Vagina (tissue), 2 donors: ENCODE results near the gene MAP3K14. TPM values are rescaled to one million over a fixed set of nuclear protein-coding genes. Genes with fewer than 3 reads are reported as not detected.

ENCODE experiments used
- DNase-seq, 2 donors: peaks; one replicate each; pipeline ENCODE4 v3.0.0-alpha.2; 2017; ENCODE audit errors: extremely low spot score in 2 of 2
- H3K27ac ChIP-seq: fragments of 200-600 bp; sonication (generic); one replicate; pipeline ENCODE4 v1.5.1; 2019
- H3K27me3 ChIP-seq: fragments of 200-600 bp; sonication (generic); one replicate; pipeline ENCODE4 v1.5.1; 2019
- H3K36me3 ChIP-seq, 2 donors: fragments of 200-600 bp; sonication (generic); one replicate each; pipeline ENCODE4 v1.5.1; 2017 to 2019
- H3K4me1 ChIP-seq: fragments of 200-600 bp; sonication (generic); one replicate; pipeline ENCODE4 v1.5.1; 2019
- H3K4me3 ChIP-seq, 2 donors: fragments of 200-600 bp; sonication (generic); 1 replicate in 1 of 2; 2 replicates in 1 of 2; pipeline ENCODE4 v1.5.1; 2016 to 2019
- H3K9me3 ChIP-seq: fragments of 200-600 bp; sonication (generic); one replicate; pipeline ENCODE4 v1.5.1; 2019
- CTCF ChIP-seq, 3 experiments: fragments of 450-650 bp in 2 of 3; fragments of 200-600 bp in 1 of 3; sonication (generic) in 1 of 3; IDR thresholded peaks; one replicate each; pipeline ENCODE4 v1.5.1; 2017 to 2019; ENCODE audit warnings: antibody characterized with exemption in 3 of 3, mild to moderate bottlenecking in 2 of 3, moderate library complexity in 2 of 3
- POLR2A ChIP-seq, 2 donors: fragments of 450-650 bp; IDR thresholded peaks; one replicate each; pipeline ENCODE4 v1.6.1; 2017; ENCODE audit warnings: antibody characterized with exemption in 2 of 2, mild to moderate bottlenecking in 2 of 2, moderate library complexity in 2 of 2
- POLR2AphosphoS5 ChIP-seq, 2 donors: sonication (generic); formaldehyde crosslinking; IDR thresholded peaks; one replicate each; pipeline ENCODE4 v1.9.0; 2017; ENCODE audit warnings: antibody characterized with exemption in 2 of 2, mild to moderate bottlenecking in 2 of 2, low read depth in 1 of 2; ENCODE audit not compliant: insufficient read depth in 1 of 2
- intact Hi-C: fragments of 100-400 bp; cut with DNase I; formaldehyde crosslinking; loops from one replicate; pipeline ENCODE4 v1.15.1; 2023
- total RNA-seq: library from RNA; depleted of rRNA; stranded (reverse); fragments of >200 nt; gene quantifications from one replicate; pipeline ENCODE4 v1.2.3, GENCODE V29; 2016

Gene MAP3K14
- total RNA-seq, 1 donor from 2014 or later = 9.8 TPM

- no peak for DNase-seq
- TF ChIP-seq POLR2AphosphoS5 (IDR thresholded peaks at IDR 0.05; ENCODE audit: insufficient read depth in 1 of 2, low read depth in 1 of 2) (no peak), POLR2A (IDR thresholded peaks at IDR 0.05) (no peak), CTCF (IDR thresholded peaks at IDR 0.05) (no peak)
- H3K36me3 ChIP-seq = no peaks in the 10 kb centered on the region
- intact Hi-C loops = loop anchor here (10.0 kb wide), 1 partner anchor 169 kb away; the partner anchor contains the start of gene HEXIM1
- H3K27ac ChIP-seq = peak overlapping the region; percentile 95
- H3K4me3 ChIP-seq = peak overlapping the region in 1 of 2 donors; percentile 60
- H3K4me1 ChIP-seq = peaks cover 83% of the 10 kb centered on the region
- no peaks in the 10 kb centered on the region for H3K9me3 ChIP-seq
- no peaks in the 10 kb centered on the region for H3K27me3 ChIP-seq
Observed at GRCh38 chr17:45313996-45314740, 2.7 kb downstream of the MAP3K14 start.

- no peaks in the 10 kb centered on the region for H3K9me3 ChIP-seq
- TF ChIP-seq POLR2A (IDR thresholded peaks at IDR 0.05) = no peak
- H3K4me3 ChIP-seq = no peak overlapping the region
- peak overlapping the region; percentile 95 for H3K27ac ChIP-seq
- H3K4me1 ChIP-seq = peaks cover 83% of the 10 kb centered on the region
- H3K27me3 ChIP-seq = no peaks in the 10 kb centered on the region
- H3K36me3 ChIP-seq = no peaks in the 10 kb centered on the region
- no peak for DNase-seq
- intact Hi-C loops = loop anchor here (10.0 kb wide), 1 partner anchor 169 kb away; the partner anchor contains the start of gene HEXIM1
Observed at GRCh38 chr17:45313421-45313771, 3.4 kb downstream of the MAP3K14 start.

- Histone ChIP-seq H3K4me1 (peaks cover 83% of the 10 kb centered on the region), H3K4me3 (peak overlapping the region; percentile 16 to 31)
- intact Hi-C loops = loop anchor here (10.0 kb wide), 1 partner anchor 168 kb away; the partner anchor contains the start of gene HEXIM1
Observed at GRCh38 chr17:45312477-45313420, 4.1 kb downstream of the MAP3K14 start.

GRCh38 chr17:45311760-45312476 lies 4.9 kb downstream of the MAP3K14 start:
- H3K27ac ChIP-seq = peak overlapping the region; percentile 95
- H3K9me3 ChIP-seq = no peaks in the 10 kb centered on the region
- TF ChIP-seq CTCF (IDR thresholded peaks at IDR 0.05) (no peak), POLR2AphosphoS5 (IDR thresholded peaks at IDR 0.05; ENCODE audit: insufficient read depth in 1 of 2, low read depth in 1 of 2) (peak; percentile 29 to 54), POLR2A (IDR thresholded peaks at IDR 0.05) (no peak)
- H3K36me3 ChIP-seq = no peaks in the 10 kb centered on the region
- H3K4me1 ChIP-seq = peaks cover 87% of the 10 kb centered on the region
- no peaks in the 10 kb centered on the region for H3K27me3 ChIP-seq
- intact Hi-C loops = loop anchor here (10.0 kb wide), 1 partner anchor 167 kb away; the partner anchor contains the start of gene HEXIM1
- H3K4me3 ChIP-seq = peak overlapping the region; percentile 16 to 31
- DNase-seq = no peak

More at GRCh38 chr17:45312477-45313420, 4.1 kb downstream of the MAP3K14 start:
- Histone ChIP-seq H3K36me3 (no peaks in the 10 kb centered on the region), H3K27me3 (no peaks in the 10 kb centered on the region), H3K27ac (peak overlapping the region; percentile 95), H3K9me3 (no peaks in the 10 kb centered on the region)
- DNase-seq = no peak
- TF ChIP-seq POLR2AphosphoS5 (IDR thresholded peaks at IDR 0.05; ENCODE audit: insufficient read depth in 1 of 2, low read depth in 1 of 2) (no peak), POLR2A (IDR thresholded peaks at IDR 0.05) (no peak), CTCF (IDR thresholded peaks at IDR 0.05) (no peak)

- TF ChIP-seq POLR2A (IDR thresholded peaks at IDR 0.05) = no peak
- no peak for TF ChIP-seq CTCF (IDR thresholded peaks at IDR 0.05)
- no peak for TF ChIP-seq POLR2AphosphoS5 (IDR thresholded peaks at IDR 0.05; ENCODE audit: insufficient read depth in 1 of 2, low read depth in 1 of 2)
- intact Hi-C loops = loop anchor here (10.0 kb wide), 1 partner anchor 167 kb away; the partner anchor contains the start of gene HEXIM1
- Histone ChIP-seq H3K4me3 (no peak overlapping the region), H3K27ac (peak overlapping the region; percentile 95), H3K4me1 (peaks cover 92% of the 10 kb centered on the region), H3K27me3 (no peaks in the 10 kb centered on the region), H3K36me3 (no peaks in the 10 kb centered on the region), H3K9me3 (no peaks in the 10 kb centered on the region)
- DNase-seq = no peak
Observed at GRCh38 chr17:45311401-45311759, 5.4 kb downstream of the MAP3K14 start.
